HG03175 (cell line): Measurements from ENCODE around the gene KCNA10.

Experiments
- ATAC-seq: cut with Tn5 transposase; IDR thresholded peaks from one replicate; pipeline ENCODE4 v1.9.1; 2021; ENCODE audit warnings: mild to moderate bottlenecking, moderate library complexity; ENCODE audit not compliant: unreplicated experiment

The KCNA10 gene

DNA sequence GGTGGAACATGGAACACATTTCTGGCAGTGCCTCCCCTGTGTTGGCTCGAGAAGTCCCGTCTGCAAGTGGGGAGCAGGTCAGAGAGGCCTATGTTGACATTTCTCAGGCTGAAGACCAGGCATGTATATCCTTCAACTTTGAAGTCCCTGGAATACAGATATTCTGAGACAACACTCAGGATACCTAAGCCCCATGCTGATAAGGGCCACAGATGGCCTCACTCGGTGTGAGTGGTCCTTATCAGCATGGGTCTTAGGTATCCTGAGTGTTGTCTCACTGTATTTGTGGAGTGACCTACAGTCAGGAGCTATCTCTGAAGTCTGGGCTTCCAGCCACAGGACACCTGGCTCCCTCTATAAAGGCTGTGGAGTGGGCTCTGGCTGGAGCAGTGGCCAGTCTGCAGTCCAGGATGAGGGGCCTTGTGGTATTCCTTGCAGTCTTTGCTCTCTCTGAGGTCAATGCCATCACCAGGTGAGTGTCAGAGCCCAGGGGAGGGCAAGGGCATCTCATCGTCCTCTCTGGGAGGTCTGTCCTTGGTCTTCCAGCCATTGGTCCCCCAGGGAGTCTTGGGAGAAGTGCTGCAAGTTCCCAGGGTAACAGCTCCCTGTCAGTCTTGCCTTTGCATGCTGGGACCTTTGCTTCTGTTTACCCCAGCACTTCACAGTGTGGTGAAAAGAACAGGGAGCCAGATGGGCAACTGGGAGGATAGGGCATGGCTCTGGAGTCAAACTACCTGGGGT is 38.4 kb downstream of the KCNA10 start:
- ATAC-seq: no peak

DNA sequence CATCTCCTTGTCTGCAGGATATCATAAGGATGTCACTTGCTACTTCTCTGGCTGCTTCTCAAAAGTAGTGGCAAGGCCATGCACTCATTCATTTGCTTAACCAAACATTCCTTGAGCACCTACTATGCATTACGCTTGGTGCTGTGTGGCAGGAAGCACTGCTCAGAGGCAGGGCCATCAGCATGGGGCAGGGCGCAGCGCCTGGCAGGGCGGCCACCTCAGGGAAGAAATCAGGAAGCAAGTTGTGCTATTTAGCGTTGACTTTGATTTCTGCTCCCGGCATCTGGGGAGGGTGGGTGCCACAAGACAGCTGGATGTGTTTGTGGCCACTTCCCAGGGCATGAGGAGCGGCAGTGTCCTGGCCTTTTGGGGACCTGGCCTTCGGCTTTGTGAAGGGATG is 40.1 kb downstream of the KCNA10 start:
- ATAC-seq: no peak

DNA sequence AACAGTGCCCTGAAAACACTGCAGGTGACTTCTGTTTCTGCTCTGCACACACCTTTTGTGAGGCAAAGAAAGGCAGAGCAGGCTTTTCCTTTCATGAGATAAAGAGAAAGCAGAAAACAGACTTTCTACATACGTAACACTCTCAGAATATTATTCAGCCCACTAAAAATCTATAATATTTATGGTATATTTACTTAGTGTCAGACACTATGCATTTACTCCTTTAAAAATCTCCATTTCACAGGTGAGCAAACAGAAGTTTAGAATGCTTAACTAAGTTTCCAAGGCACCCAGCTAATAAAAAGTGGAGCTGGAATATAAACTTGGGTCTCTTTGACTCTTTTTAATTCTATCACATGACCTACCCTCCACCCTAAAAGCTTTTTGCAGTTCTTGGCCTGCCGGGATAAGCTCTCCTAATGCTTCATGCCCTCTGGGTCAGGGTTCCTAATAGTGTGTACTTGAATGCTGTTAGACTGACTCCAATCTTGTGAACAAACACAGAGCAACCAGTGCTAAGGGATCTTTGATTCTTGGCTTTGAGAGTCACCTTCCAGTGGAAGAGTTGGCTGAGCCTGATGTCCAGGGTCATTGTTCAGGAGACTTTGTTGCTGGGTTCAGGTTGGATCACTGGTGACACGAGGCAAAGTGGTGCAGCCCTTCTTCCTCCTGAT is 40.9 kb downstream of the KCNA10 start:
- ATAC-seq: no peak

DNA sequence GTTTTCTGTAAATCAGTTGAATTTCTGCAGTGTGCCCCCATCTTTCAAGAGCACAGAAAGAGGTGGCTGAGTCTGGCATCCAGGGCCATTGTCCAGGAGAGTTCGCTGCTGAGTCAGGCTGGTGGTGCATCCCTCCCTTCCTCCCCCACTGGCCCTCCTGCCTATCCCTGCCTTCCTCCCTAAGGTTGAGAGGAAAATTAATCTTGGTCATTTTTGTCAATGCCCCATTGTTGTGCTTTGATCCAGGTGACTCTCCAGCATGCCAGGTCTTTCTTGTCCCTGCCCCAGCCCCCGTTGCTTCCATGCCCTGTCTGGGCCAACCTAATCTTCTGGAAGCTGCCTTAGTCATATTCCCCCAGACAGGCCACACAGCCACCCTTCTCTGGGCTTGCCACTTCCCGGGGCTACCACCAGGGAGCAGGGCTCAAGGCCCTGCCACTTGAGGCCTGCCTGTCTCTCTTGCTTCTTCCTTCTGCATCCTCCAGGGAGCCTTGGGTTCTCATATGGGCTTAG is 41.5 kb downstream of the KCNA10 start:
- no peak for ATAC-seq

DNA sequence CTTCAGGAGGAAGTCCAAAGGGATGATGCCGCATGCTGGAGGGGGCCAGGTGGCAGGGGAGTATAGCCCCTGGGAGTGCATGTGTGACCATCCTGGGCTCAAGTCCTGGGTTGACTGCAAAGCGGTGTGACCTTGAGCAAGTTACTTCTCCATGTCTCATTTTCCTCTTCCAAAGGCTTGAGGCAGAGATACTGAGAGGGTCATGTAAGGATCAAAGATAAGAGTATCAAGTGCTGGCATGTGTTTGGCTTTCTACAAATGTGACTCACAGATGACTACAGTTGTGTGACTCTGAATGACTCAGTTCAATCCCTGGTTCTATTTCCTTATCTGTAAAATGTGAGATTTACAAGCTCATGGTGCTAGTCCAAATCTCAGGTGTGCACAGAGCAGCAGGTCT is 41.9 kb downstream of the KCNA10 start:
- ATAC-seq: no peak

DNA sequence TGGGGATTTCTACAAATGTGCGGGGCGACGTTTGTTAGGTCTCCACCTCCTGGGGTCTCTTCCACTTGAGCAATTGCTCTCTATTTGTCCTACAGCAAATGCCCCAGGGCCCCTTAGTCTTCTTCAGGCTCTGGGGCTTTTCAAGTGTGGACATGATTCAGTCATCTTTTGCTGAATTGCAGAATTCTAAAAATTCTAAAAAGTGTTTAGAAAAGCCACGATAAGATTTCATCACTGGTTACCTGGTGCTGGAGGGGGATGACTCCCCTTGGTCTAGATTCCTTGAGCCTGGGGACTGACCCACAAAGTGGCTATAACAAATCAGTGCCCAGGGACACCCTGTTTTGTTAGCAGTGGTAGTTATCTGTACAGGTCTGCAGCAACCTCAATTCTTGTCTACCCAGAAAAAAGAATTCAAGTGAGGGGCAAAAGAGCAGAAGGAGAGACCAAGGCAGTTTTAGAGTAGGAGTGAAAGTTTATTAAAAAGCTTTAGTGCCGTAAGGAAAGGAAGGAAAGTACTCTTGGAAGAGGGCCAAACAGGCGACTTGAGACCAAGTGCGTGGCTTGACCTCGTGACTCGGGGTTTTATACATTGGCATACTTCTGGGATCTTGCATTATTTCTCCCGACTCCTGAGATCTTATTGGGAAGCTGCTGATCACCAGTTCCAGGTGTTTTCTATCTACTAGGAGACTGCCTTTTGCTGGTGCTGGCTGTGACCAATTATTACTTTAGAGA is 42.8 kb downstream of the KCNA10 start:
- no peak for ATAC-seq

DNA sequence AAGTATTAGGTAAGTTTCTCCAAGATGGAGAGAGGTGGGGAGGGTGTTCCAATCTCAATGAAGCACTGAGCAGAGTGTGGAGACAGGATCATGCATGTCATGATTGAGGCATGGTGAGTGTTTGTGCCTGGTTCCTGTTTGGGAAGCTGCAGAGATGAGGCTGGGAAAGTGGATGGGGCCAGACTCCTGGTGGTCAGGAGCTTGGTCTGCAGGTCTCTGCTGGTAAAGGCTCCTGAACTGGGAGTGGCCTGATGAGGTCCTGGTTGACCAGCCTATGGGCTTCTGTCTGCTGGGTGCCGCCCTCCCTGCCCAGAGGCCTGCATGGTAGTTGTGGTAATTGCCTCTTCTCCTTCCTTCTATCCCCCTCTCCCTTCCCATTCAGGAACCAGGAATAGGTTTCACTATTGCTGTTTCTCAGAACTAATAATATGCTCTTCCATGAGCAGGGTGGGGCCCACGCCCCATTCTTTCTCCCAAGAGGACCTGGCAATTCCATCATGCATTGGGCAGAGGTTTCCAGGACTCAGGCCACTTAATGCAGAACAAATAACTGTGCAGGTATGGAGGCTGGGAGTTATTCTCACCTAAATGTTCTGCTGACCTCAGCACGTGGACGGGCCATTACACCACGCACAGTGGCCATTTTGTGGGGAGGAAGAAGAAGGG is 43.5 kb downstream of the KCNA10 start:
- no peak for ATAC-seq

DNA sequence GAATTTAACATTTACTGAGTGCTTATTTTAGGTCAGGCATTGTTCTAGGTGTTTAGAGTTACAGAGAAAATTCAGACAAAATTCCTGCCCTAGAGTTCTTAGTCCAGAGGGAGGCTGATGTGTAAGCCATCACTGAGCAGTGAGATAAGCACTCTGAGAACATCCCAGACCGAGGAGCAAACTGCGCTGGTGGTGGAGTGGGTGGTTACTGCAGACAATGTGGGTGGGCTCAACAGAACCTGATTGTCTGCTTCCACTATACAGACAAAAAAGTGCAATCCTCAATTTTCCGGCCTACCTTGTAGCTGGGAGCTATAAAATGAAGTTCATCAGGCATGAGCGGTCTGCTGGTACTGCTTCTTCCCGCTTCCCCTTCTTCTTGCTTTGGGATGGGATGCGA is 44.5 kb downstream of the KCNA10 start:
- no peak for ATAC-seq

DNA sequence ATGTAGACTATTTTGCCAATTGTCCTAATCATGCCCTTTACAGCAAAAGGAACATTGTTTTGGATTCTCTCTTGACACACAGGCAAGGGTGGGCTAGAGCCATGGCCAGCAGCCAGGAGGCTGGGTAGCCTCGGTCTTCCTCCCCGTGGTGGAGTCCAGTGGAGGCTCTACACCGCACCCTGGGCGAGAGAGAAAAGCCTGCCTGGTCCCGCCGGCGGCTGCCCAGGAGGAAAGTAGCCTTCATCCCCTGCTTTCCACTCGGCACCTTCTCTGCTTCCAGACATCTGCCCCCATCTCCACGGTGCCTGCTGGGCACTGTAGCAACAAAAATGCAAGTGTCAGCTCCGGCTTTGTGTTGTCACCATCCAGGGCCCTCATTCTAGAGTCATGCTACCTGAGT is 46.4 kb downstream of the KCNA10 start:
- ATAC-seq: no peak

DNA sequence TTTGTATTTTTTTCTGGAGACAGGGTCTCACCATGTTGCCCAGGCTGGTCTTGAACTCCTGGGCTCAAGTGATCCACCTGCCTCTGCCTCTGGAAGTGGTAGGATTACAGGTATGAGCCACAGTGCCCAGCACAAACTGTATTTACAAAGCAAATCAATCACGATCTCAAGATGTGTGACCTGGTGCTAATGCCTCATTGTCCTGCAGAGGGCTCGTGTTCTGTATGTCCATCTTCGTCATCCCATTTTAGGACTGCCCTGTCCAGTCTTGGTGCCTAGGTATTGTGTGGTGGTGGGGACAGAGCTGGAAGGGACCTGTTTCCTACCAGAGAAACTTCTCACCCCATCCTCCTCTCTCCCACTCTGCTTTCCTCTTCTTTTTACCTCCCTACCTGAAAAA is 47.8 kb downstream of the KCNA10 start:
- ATAC-seq: no peak
